GM23338 (cell line): ENCODE data around the gene NLRP1.

Source experiments
- JUNB ChIP-seq: IDR thresholded peaks from one replicate; pipeline ENCODE4 v1.6.1; 2016; ENCODE audit warnings: antibody characterized with exemption; ENCODE audit not compliant: unreplicated experiment
- POLR2AphosphoS5 ChIP-seq: IDR thresholded peaks from 2 replicates; pipeline ENCODE4 v1.6.1; 2016; ENCODE audit warnings: antibody characterized with exemption, low read depth
- TF ChIP-seq, protein P1 (sequence below), 2 experiments: fragments of 200-600 bp in 1 of 2; sonication (generic) in 1 of 2; conservative IDR thresholded peaks; 2 replicates each; pipeline versions ENCODE4 v1.5.1 to v1.6.1; 2016 to 2017; ENCODE audit warnings: antibody characterized with exemption in 2 of 2, low read depth in 2 of 2, mild to moderate bottlenecking in 2 of 2, moderate library complexity in 1 of 2
- TF ChIP-seq, protein P2 (sequence below): IDR thresholded peaks from one replicate; pipeline ENCODE4 v1.6.1; 2018; ENCODE audit warnings: antibody characterized with exemption; ENCODE audit not compliant: unreplicated experiment

DNA sequence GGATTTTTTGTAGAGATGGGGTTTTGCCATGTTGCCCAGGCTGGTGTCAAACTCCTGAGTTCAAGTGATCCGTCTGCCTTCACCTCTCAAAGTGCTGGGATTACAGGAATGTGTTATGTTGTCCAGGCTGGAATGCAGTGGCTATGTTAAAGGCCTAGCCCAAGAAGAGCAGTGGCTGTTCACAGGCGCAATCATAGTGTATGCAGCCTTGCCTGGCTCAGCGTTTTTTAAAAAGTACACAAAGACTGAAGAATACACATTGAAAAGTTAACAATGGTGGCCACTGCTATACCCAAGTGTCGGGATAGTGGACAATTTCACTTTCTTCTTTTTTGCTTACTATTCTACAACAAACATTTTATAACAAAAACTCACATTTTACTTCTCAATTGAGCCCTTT, 105.3 kb downstream of the NLRP1 start:
- TF ChIP-seq, protein P1, sequence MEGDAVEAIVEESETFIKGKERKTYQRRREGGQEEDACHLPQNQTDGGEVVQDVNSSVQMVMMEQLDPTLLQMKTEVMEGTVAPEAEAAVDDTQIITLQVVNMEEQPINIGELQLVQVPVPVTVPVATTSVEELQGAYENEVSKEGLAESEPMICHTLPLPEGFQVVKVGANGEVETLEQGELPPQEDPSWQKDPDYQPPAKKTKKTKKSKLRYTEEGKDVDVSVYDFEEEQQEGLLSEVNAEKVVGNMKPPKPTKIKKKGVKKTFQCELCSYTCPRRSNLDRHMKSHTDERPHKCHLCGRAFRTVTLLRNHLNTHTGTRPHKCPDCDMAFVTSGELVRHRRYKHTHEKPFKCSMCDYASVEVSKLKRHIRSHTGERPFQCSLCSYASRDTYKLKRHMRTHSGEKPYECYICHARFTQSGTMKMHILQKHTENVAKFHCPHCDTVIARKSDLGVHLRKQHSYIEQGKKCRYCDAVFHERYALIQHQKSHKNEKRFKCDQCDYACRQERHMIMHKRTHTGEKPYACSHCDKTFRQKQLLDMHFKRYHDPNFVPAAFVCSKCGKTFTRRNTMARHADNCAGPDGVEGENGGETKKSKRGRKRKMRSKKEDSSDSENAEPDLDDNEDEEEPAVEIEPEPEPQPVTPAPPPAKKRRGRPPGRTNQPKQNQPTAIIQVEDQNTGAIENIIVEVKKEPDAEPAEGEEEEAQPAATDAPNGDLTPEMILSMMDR (conservative IDR thresholded peaks at IDR 0.05; ENCODE audit: low read depth in 2 of 2): no peak
- no peak for TF ChIP-seq POLR2AphosphoS5
- TF ChIP-seq, protein P2, sequence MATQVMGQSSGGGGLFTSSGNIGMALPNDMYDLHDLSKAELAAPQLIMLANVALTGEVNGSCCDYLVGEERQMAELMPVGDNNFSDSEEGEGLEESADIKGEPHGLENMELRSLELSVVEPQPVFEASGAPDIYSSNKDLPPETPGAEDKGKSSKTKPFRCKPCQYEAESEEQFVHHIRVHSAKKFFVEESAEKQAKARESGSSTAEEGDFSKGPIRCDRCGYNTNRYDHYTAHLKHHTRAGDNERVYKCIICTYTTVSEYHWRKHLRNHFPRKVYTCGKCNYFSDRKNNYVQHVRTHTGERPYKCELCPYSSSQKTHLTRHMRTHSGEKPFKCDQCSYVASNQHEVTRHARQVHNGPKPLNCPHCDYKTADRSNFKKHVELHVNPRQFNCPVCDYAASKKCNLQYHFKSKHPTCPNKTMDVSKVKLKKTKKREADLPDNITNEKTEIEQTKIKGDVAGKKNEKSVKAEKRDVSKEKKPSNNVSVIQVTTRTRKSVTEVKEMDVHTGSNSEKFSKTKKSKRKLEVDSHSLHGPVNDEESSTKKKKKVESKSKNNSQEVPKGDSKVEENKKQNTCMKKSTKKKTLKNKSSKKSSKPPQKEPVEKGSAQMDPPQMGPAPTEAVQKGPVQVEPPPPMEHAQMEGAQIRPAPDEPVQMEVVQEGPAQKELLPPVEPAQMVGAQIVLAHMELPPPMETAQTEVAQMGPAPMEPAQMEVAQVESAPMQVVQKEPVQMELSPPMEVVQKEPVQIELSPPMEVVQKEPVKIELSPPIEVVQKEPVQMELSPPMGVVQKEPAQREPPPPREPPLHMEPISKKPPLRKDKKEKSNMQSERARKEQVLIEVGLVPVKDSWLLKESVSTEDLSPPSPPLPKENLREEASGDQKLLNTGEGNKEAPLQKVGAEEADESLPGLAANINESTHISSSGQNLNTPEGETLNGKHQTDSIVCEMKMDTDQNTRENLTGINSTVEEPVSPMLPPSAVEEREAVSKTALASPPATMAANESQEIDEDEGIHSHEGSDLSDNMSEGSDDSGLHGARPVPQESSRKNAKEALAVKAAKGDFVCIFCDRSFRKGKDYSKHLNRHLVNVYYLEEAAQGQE: no peak
- no peak for TF ChIP-seq JUNB
